MCF 10A (cell line): ENCODE results near the gene APOB. TPM values are rescaled to one million over a fixed set of nuclear protein-coding genes. Genes with fewer than 3 reads are reported as not detected.

ENCODE experiments used
- BruUV-seq: library from RNA; stranded (reverse); fragments of 400-500 nt; replicated peaks from 2 replicates; lab custom pipeline; 2021; lab: Mats Ljungman, UMichigan
- CTCF ChIA-PET: fragments of 300-600 bp; sonication (Branson Sonifier 250); formaldehyde crosslinking; extraction: SDS; loops from one replicate; lab custom pipeline; 2021; ENCODE audit warnings: antibody characterized with exemption, inconsistent platforms; lab: Yijun Ruan, JAX
- POLR2A ChIA-PET: fragments of 300-600, 350-650 bp; sonication (Branson Sonifier 250); formaldehyde crosslinking; extraction: SDS; loops from one replicate; lab custom pipeline; 2020; ENCODE audit warnings: antibody characterized with exemption, inconsistent platforms; lab: Yijun Ruan, JAX
- DNase-seq: peaks from one replicate; pipeline ENCODE4 v3.0.0-alpha.2; 2018; ENCODE audit not compliant: unreplicated experiment
- H3K27ac Mint-ChIP-seq: one replicate; pipeline ENCODE4 v1.8.0; 2022; ENCODE audit warnings: mild to moderate bottlenecking, low read depth, mixed read lengths; ENCODE audit not compliant: unreplicated experiment
- H3K27me3 Mint-ChIP-seq: one replicate; pipeline ENCODE4 v1.8.0; 2022; ENCODE audit warnings: mixed read lengths; ENCODE audit not compliant: insufficient read depth, unreplicated experiment
- H3K36me3 Mint-ChIP-seq: one replicate; pipeline ENCODE4 v1.8.0; 2022; ENCODE audit warnings: mild to moderate bottlenecking, moderate library complexity, mixed read lengths; ENCODE audit not compliant: insufficient read depth, unreplicated experiment
- H3K4me1 Mint-ChIP-seq: one replicate; pipeline ENCODE4 v1.8.0; 2022; ENCODE audit warnings: mixed read lengths; ENCODE audit not compliant: insufficient read depth, unreplicated experiment
- H3K4me3 Mint-ChIP-seq: one replicate; pipeline ENCODE4 v1.8.0; 2022; ENCODE audit warnings: mild to moderate bottlenecking, moderate library complexity, mixed read lengths; ENCODE audit not compliant: unreplicated experiment
- H3K9me3 Mint-ChIP-seq: one replicate; pipeline ENCODE4 v1.8.0; 2022; ENCODE audit warnings: mixed read lengths; ENCODE audit not compliant: unreplicated experiment
- CTCF ChIP-seq: fragments of 200-600 bp; IDR thresholded peaks from one replicate; pipeline ENCODE4 v1.8.0; 2022; ENCODE audit warnings: antibody characterized with exemption, mild to moderate bottlenecking; ENCODE audit not compliant: unreplicated experiment
- intact Hi-C: fragments of 100-400 bp; cut with micrococcal nuclease; formaldehyde crosslinking; loops from 2 replicates; pipeline ENCODE4 v1.14.1; 2022
- total RNA-seq: library from RNA; stranded (reverse); gene quantifications from 2 replicates; pipeline ENCODE4 v1.2.3, GENCODE V29; 2022

APOB gene
- total RNA-seq, 1 experiment from 2014 or later, result not detected

GRCh38 chr2:21078296-21078695 is 34.4 kb upstream of the APOB start:
- Mint-ChIP-seq H3K4me3 (no peak overlapping the region), H3K27ac (no peak overlapping the region), H3K27me3 (no peaks in the 10 kb centered on the region), H3K4me1 (no peaks in the 10 kb centered on the region), H3K36me3 (no peaks in the 10 kb centered on the region), H3K9me3 (no peaks in the 10 kb centered on the region)
- DNase-seq, result no peak
- no peak for TF ChIP-seq CTCF
- ChIA-PET POLR2A (no interaction called here), CTCF (interaction anchor here (0.9 kb wide), 1 partner anchor 10 kb away, joined by 3 read pairs; no protein-coding TSS in a partner anchor)
- BruUV-seq, result no TSS peak
- intact Hi-C loops, result no loop called here

- Mint-ChIP-seq H3K27ac (no peak overlapping the region), H3K36me3 (no peaks in the 10 kb centered on the region), H3K4me1 (no peaks in the 10 kb centered on the region), H3K9me3 (no peaks in the 10 kb centered on the region), H3K4me3 (no peak overlapping the region), H3K27me3 (peaks cover 23% of the 10 kb centered on the region)
- no peak for DNase-seq
- no TSS peak for BruUV-seq
- POLR2A ChIA-PET, result interaction anchor here (0.5 kb wide), 1 partner anchor 183 kb away, joined by 3 read pairs; no protein-coding TSS in a partner anchor
- intact Hi-C loops, result no loop called here
- no peak for TF ChIP-seq CTCF
- CTCF ChIA-PET, result interaction anchor here (0.6 kb wide), 1 partner anchor 19 kb away, joined by 3 read pairs; no protein-coding TSS in a partner anchor
Measured at GRCh38 chr2:21072477-21073242, 28.8 kb upstream of the APOB start.

- Mint-ChIP-seq H3K27ac (no peak overlapping the region), H3K4me1 (no peaks in the 10 kb centered on the region), H3K4me3 (no peak overlapping the region), H3K36me3 (no peaks in the 10 kb centered on the region), H3K27me3 (peaks cover 31% of the 10 kb centered on the region), H3K9me3 (no peaks in the 10 kb centered on the region)
- ChIA-PET POLR2A (no interaction called here), CTCF (interaction anchor here (0.6 to 1.6 kb wide), 3 partner anchors 22 to 47 kb away, joined by 3 to 5 read pairs (median 4); no protein-coding TSS in a partner anchor)
- no TSS peak for BruUV-seq
- TF ChIP-seq CTCF, result no peak
- no peak for DNase-seq
- intact Hi-C loops, result no loop called here
Measured at GRCh38 chr2:21070341-21071257, 26.7 kb upstream of the APOB start.
